GM12875 (cell line): Measurements from ENCODE around the gene ANKFY1.

Experiments used
- H3K4me3 ChIP-seq: one replicate; pipeline ENCODE4 v1.5.1; 2011; ENCODE audit warnings: low read depth, low read length, control low read depth
- TF ChIP-seq, protein P1 (sequence below): IDR thresholded peaks from 2 replicates; pipeline ENCODE4 v1.5.1; 2011; ENCODE audit warnings: low read depth, mild to moderate bottlenecking, control low read depth, inconsistent platforms, low read length, moderate library complexity, borderline replicate concordance; ENCODE audit not compliant: insufficient read depth

Gene ANKFY1

DNA sequence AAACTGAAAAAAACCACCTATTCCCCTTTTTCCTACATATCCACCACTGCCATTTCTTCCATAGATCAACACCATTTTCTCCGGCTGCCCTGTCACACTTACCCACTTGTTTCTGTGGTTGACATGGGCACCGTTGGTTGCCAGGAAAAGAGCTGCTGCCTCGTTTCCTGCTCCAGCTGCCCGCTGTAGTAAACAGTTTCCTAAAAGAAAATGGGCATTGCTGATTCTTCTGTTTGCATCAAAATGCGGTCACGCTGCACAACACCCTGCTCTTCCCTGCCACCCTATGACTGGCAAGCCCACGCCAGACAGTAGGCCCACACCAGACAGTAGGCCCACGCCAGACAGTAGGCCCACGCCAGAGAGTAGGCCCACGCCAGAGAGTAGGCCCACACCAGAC is 74.5 kb downstream of the ANKFY1 start:
- TF ChIP-seq, protein P1, sequence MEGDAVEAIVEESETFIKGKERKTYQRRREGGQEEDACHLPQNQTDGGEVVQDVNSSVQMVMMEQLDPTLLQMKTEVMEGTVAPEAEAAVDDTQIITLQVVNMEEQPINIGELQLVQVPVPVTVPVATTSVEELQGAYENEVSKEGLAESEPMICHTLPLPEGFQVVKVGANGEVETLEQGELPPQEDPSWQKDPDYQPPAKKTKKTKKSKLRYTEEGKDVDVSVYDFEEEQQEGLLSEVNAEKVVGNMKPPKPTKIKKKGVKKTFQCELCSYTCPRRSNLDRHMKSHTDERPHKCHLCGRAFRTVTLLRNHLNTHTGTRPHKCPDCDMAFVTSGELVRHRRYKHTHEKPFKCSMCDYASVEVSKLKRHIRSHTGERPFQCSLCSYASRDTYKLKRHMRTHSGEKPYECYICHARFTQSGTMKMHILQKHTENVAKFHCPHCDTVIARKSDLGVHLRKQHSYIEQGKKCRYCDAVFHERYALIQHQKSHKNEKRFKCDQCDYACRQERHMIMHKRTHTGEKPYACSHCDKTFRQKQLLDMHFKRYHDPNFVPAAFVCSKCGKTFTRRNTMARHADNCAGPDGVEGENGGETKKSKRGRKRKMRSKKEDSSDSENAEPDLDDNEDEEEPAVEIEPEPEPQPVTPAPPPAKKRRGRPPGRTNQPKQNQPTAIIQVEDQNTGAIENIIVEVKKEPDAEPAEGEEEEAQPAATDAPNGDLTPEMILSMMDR, result no peak
- no peak overlapping the region for H3K4me3 ChIP-seq

DNA sequence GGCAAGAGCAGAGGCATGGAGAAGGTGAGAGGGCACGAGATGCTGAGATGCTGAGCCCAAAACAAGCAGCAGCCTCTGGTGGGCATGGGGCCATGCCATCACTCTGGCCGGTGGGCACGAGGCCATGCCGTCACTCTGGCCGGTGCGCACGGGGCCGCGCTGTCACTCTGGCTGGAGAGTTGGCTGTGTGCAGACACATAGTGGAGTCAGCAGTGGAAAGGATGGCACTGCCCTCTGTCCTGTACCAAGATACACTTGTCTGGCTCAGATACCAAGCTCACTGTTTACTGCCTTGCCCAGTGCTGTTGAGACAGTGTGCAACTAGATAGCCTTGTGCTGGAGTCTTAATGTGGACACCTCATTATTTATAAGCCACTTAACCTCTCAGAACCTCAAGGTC is 75.7 kb downstream of the ANKFY1 start:
- no peak overlapping the region for H3K4me3 ChIP-seq
- TF ChIP-seq, protein P1, result no peak

DNA sequence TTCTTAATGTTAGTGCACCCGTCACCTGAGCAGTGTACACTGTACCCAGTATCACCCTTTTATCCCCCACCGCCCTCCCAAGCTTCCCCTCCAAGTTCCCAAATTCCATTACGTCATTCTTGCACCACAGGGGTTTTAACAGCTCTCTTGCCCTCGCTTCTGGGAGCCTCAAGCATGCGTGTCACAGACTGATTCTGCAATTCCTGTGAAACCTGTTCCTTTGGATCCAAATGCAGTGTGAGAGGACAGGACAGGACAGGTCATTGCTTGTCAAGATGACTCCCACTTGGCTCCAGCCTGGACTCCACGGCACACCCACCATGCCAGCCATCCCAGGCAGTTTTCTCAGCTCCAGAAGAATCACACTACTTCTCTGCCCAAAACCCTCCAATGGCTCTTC is 76.7 kb downstream of the ANKFY1 start:
- TF ChIP-seq, protein P1, result no peak

GRCh38 chr17:4186357-4186881 is 77.4 kb downstream of the ANKFY1 start:
- H3K4me3 ChIP-seq, result no peak overlapping the region
- TF ChIP-seq, protein P1, result no peak

More for the DNA sequence above, 76.7 kb downstream of the ANKFY1 start:
- no peak overlapping the region for H3K4me3 ChIP-seq

- TF ChIP-seq, protein P1, result no peak
- H3K4me3 ChIP-seq, result no peak overlapping the region
Observed at GRCh38 chr17:4185656-4186055, 78.1 kb downstream of the ANKFY1 start.

DNA sequence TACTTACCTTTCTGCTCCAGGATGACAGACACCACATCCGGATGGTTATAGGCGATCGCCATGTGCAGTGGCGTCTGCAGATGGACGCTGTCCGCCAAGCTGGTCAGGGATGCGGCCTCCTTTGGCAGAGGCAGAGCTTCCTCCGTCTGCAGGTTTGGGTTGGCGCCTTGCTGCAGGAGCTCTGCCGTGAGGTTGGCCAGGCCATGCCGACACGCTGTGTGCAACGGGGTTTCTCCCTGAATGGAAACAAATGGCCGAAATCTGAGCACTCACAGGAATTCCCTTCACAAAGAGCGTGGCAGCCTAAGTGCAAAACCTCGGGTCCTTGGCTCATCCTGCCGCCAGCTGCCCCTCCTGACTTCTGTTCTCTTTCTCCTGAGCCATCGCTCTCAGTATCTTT is 79.0 kb downstream of the ANKFY1 start:
- TF ChIP-seq, protein P1, result no peak
- H3K4me3 ChIP-seq, result no peak overlapping the region

DNA sequence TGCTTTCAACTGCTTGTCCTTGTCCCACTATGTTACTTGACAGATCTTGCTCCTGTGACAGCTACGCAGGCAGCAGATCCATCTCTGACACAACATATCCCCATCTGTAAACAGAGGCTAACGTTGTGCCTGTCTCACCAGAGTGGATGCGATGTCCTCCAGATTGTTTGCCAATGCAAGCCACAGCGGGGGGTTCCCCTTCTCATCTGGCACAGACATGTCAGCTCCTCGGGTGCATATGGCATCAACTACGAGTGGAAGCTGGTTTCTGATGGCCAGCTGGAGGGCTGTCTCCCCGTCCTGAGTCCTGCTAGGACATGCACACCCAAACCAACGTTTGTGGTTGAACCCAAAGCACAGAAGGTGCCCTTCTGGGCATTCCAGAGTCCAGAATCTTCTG is 81.7 kb downstream of the ANKFY1 start:
- H3K4me3 ChIP-seq, result no peak overlapping the region
- TF ChIP-seq, protein P1, result no peak
